CD4-positive, alpha-beta T cell treated with Interleukin-6 at 100 ng/mL for 8 hours (primary cell): ENCODE data around the gene TBCC.

Experiments
- DNase-seq: peaks from one replicate; pipeline ENCODE4 v3.0.0-alpha.2; 2020; ENCODE audit warnings: mixed read lengths, low spot score

The TBCC gene

DNA sequence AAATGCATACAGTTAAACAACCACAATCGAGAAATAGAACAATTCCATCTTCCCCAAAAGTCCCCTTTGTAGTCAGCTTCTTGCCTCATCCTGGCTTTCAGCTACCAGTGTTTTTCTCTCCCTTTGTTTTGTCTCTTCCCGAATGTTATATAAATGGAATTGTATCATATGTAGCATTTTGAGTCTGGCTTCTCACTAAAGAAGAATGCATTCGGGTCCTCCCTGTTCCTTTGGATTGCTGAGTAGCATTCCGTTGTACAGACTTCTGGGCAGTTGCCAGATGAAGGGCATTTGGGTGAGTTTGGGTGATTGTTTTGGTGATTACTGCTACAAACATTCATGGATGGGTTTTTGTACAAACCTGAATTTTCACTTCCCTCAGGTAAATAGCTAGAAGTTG, 51.3 kb downstream of the TBCC start:
- no peak for DNase-seq
